HG02678 (cell line): ENCODE data around the gene FGF2.
"Not testable (repeated sequence)": the region's sequence is repeated elsewhere in the genome, so short reads cannot be mapped to it uniquely, and the experiment has no call there.

Experiments
- ATAC-seq: cut with Tn5 transposase; IDR thresholded peaks from one replicate; pipeline ENCODE4 v1.9.1; 2021; ENCODE audit warnings: mild to moderate bottlenecking, moderate library complexity; ENCODE audit not compliant: unreplicated experiment

FGF2 gene

DNA sequence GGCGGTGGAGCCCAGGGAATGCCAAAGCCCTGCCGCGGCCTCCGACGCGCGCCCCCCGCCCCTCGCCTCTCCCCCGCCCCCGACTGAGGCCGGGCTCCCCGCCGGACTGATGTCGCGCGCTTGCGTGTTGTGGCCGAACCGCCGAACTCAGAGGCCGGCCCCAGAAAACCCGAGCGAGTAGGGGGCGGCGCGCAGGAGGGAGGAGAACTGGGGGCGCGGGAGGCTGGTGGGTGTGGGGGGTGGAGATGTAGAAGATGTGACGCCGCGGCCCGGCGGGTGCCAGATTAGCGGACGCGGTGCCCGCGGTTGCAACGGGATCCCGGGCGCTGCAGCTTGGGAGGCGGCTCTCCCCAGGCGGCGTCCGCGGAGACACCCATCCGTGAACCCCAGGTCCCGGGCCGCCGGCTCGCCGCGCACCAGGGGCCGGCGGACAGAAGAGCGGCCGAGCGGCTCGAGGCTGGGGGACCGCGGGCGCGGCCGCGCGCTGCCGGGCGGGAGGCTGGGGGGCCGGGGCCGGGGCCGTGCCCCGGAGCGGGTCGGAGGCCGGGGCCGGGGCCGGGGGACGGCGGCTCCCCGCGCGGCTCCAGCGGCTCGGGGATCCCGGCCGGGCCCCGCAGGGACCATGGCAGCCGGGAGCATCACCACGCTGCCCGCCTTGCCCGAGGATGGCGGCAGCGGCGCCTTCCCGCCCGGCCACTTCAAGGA lies at the start of gene FGF2:
Gene FGF2, plus strand, starts transcription at position 279 of the 705 bp plus-strand sequence. Its CDS starts 344 bp downstream, at position 623.
- peak; percentile 15 for ATAC-seq

DNA sequence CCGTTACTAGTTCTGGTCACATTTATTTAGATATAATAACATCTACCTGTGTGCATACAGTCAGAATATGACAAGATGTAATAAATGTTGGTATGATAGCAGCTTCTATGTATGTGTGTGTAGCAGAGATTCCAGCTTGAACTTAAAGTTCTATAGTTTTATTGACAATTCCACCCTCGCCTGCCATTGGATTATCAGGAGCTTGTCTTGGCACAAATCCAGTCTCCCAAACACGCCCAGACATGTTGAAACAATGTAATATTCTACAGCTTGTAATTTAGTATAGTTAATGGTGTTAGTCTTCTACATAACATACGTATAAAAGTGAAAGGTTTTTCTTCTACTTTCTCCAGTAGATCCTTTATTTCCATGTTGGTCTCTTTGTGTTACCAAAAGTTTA lies 49.7 kb upstream of the FGF2 start:
- no peak for ATAC-seq

- no peak for ATAC-seq
Measured at GRCh38 chr4:122777846-122778673, 48.6 kb upstream of the FGF2 start.

DNA sequence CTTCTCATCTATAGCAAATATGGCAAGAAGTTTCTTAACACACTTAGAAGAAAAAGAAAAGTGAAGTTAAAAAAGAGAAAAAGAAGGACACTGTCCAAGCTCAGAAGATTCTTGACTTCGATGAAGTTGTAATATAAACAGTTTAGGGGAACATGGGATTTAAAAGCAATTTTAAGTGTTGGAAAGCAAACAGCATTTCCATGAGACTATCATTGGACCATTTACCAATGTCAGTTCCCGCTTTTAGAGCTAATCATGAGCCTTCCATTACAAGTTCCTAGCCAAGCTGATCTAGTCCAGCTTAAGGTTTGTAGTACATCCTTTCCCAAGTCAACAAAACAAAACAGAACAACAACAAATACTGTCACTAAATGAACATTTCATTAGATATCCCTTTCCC lies 45.1 kb upstream of the FGF2 start:
- ATAC-seq: no peak

DNA sequence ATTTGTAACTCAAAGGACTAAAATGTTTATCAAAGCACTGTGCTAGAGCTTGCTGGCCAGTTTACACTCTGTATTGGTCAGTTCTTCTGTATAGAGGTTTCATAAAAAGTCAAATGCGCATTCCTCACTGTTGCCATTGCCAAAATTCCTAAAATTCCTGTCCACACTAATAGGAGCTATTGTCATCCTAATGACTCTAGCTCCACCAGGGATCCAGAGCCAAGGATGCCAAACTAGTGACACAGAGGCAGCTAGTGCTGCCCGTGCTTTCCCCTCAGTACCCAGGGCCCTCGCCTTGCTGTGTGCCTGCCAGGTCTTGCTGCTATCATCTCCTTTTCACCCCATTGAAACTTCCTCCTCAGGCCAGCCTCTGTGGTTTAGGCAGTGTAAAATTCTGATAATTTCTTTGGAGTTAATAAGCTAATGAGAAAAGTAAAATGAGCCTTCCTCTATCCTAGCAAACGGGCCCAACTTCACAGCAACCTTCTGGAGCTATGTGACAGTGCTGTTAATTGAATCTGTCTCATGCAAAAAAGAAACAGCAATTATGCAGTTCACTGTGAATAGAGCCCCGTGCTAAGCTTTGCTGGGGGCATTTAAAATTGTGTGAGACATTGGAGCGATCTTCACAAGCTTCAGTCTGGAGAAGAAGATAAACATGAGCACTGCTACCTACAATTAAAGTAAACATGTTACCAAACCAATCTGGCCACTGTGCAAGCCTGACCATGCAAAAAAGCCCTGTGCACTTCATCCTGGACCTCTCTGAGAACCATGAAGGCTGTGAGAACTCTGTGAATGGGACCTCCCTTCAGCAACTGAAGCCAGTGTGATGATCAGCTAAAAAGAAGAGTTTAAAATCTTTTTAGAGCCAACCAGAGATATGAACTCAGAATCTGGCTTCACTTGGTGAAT lies 43.1 kb upstream of the FGF2 start:
- ATAC-seq: no peak

GRCh38 chr4:122784261-122784660 lies 42.4 kb upstream of the FGF2 start:
- no peak for ATAC-seq

DNA sequence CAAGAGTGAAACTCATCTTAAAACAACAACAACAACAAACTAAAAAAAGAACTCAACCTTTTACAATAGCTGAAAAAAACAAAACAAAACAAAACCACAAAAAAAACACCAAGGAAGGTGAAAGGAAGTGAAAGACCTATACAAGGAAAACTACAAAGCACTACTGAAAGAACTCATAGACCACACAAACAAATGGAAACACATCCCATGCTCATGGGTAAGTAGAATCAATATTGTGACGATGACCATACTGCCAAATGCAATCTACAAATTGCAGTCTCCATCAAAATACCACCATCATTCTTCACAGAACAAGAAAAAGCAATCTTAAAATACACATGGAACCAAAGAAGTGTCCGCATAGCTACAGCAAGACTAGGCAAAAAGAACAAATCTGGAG lies 41.5 kb upstream of the FGF2 start:
- no peak for ATAC-seq

- not testable (repeated sequence) for ATAC-seq
Measured at GRCh38 chr4:122786296-122786695, 40.3 kb upstream of the FGF2 start.

- not testable (repeated sequence) for ATAC-seq
Measured at GRCh38 chr4:122786920-122787319, 39.7 kb upstream of the FGF2 start.

GRCh38 chr4:122787940-122788339 lies 38.7 kb upstream of the FGF2 start:
- no peak for ATAC-seq

- no peak for ATAC-seq
Measured at GRCh38 chr4:122788935-122789334, 37.7 kb upstream of the FGF2 start.

GRCh38 chr4:122793811-122794210 lies 32.8 kb upstream of the FGF2 start:
- no peak for ATAC-seq

GRCh38 chr4:122796801-122797404 lies 29.7 kb upstream of the FGF2 start:
- no peak for ATAC-seq

GRCh38 chr4:122797405-122798094 lies 29.1 kb upstream of the FGF2 start:
- ATAC-seq: no peak

DNA sequence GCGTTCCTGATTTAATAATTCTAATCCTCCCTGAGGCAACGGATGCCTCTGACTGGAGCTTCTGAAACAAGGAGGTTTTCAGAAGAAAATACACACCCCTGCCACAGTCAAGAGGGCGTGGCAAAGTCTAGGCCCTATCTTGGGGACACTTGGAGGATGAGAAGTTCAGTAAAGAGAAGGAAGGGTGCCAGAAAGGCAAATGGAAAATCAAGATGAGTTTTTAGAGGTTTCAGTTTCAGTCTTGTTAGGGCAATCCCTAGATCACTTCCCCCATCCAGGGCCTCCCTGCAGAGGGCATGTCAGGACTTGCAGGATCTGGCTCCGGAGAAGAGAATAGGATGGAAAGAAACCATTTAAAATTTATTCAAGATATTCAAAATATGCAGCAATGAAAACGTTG lies 28.5 kb upstream of the FGF2 start:
- ATAC-seq: peak; percentile 47

- no peak for ATAC-seq
Measured at GRCh38 chr4:122798917-122799316, 27.7 kb upstream of the FGF2 start.

DNA sequence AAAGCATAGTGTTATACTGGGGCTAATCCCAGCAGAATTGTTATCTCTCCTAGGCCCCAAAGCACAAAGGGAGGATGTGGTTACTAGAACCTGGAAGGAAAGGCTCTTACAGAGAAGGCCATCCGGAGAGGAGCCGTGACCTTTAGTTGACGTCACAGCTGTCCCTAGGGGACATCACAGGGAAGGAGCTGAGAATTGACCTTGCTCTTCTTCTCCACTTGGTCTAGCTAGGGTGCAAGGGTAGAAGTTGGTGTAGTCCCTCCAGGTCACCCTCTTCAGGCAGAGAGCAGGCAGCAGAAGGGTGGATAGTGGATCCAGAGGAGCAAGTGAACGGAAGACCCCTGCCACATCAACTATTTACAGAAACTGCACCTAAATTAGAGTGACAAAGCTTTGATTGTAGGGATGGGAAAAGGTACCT lies 22.8 kb upstream of the FGF2 start:
- ATAC-seq: no peak

DNA sequence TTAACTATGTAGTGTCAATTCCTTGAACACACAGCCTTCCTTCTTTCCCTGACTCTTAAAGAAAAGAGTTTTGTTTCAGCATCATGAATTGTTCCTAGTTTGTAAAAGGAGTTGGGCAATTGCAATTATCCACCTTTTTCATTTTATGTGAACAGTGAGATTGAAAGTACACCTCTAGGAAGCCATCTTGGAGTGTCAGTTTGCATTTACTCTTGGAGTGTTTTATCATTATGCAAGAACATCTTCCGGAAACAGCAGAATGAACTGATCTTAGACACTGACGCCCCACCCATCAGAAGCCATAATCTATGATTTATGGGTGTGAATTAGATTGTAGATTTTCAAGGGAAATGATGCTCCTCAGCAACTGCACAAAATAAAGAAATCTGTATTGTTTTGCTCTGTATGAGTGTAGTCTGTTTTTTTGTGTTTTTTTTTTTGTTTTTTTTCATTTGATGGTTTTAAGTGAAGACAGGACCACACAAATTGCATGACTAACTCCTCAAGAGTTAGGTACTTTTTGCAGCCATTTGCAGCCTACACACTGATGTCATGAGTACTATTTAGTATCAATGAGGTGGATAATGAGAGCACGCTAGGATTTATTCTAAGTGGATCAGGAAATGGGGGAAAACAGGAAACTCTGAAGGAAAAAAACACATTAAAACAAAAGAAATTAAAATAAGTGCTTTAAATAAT lies 19.5 kb upstream of the FGF2 start:
- no peak for ATAC-seq

- no peak for ATAC-seq
Measured at GRCh38 chr4:122810669-122811068, 16.0 kb upstream of the FGF2 start.

DNA sequence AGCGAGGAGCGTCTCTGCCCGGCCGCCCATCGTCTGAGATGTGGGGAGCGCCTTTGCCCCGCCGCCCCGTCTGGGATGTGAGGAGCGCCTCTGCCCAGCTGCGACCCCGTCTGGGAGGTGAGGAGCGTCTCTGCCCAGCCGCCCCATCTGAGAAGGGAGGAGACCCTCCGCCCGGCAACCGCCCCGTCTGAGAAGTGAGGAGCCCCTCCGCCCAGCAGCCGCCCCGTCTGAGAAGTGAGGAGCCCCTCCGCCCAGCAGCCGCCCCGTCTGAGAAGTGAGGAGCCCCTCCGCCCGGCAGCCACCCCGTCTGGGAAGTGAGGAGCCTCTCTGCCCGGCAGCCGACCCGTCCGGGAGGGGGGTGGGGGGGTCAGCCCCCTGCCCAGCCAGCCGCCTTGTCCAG lies 14.8 kb upstream of the FGF2 start:
- not testable (repeated sequence) for ATAC-seq
